Measurements from ENCODE around the gene FYN. TPM values are rescaled to one million over a fixed set of nuclear protein-coding genes. Genes with fewer than 3 reads are reported as not detected.

FYN gene
- polyA plus RNA-seq, 3 donors, result 88.4 to 149 (median 114) TPM

- intact Hi-C loops (cut with micrococcal nuclease), result no loop called here
- WGBS (ENCODE audit: insufficient coverage), result no CpG with 5 or more reads among the region's 5 CpGs
- Mint-ChIP-seq H3K9me3 (peaks cover 0 to 2% (median 0%) of the 10 kb centered on the region in 7 donors), H3K4me3 (no peak overlapping the region), H3K36me3 (peaks cover 33 to 46% of the 10 kb centered on the region in 2 donors), H3K27me3 (ENCODE audit: low read depth in 3 of 3) (no peaks in the 10 kb centered on the region), H3K4me1 (peaks cover 12% of the 10 kb centered on the region), H3K27ac (peak overlapping the region in 1 of 7 donors; percentile 77)
- Histone ChIP-seq H3K4me2 (replicated peaks; ENCODE audit: extremely low read depth, low read length, poor library complexity, severe bottlenecking) (no peak overlapping the region), H3K36me3 (replicated peaks in 1 of 2; ENCODE audit: control insufficient read depth in 1 of 2, insufficient read depth in 2 of 2, low read length in 2 of 2) (peaks cover 8 to 50% of the 10 kb centered on the region in 2 donors), H3K79me2 (ENCODE audit: insufficient read depth, low read length) (peaks cover 24% of the 10 kb centered on the region), H2AFZ (ENCODE audit: insufficient read depth, low read depth, low read length, poor library complexity, severe bottlenecking) (no peak overlapping the region), H3K9me3 (replicated peaks in 1 of 2; ENCODE audit: control insufficient read depth in 1 of 2, insufficient read depth in 1 of 2, low read length in 2 of 2) (no peaks in the 10 kb centered on the region), H3K4me1 (ENCODE audit: control insufficient read depth in 1 of 2, insufficient read depth in 2 of 2, low read length in 2 of 2) (no peaks in the 10 kb centered on the region), H3K4me3 (replicated peaks in 1 of 3; ENCODE audit: low read depth in 2 of 3, low read length in 3 of 3) (no peak overlapping the region), H4K20me1 (ENCODE audit: insufficient read depth, low read length) (peaks cover 88% of the 10 kb centered on the region), H3K27ac (ENCODE audit: low read depth in 1 of 2, low read length in 2 of 2) (no peak overlapping the region), H3K9ac (ENCODE audit: insufficient read depth, low read length, poor library complexity, severe bottlenecking) (no peak overlapping the region), H3K27me3 (ENCODE audit: control insufficient read depth in 2 of 2, insufficient read depth in 2 of 2, low read length in 2 of 2) (no peaks in the 10 kb centered on the region)
- no peak for TF ChIP-seq CTCF (IDR thresholded peaks at IDR 0.05)
- DNase-seq, result no peak
Measured at GRCh38 chr6:111782192-111782809, 91.0 kb downstream of the FYN start.

- H3K27me3 Mint-ChIP-seq (ENCODE audit: low read depth in 3 of 3), result no peaks in the 10 kb centered on the region
- no peak for DNase-seq
- WGBS (ENCODE audit: insufficient coverage), result 86% methylated on average over 10 of the region's 11 CpGs
- Histone ChIP-seq H3K36me3 (replicated peaks in 1 of 2; ENCODE audit: control insufficient read depth in 1 of 2, insufficient read depth in 2 of 2, low read length in 2 of 2) (peaks cover 8 to 60% of the 10 kb centered on the region in 2 donors), H3K27ac (ENCODE audit: low read depth in 1 of 2, low read length in 2 of 2) (peak overlapping the region in 1 of 2 donors; percentile 38), H3K4me2 (replicated peaks; ENCODE audit: extremely low read depth, low read length, poor library complexity, severe bottlenecking) (no peak overlapping the region), H2AFZ (ENCODE audit: insufficient read depth, low read depth, low read length, poor library complexity, severe bottlenecking) (no peak overlapping the region), H3K9me3 (replicated peaks in 1 of 2; ENCODE audit: control insufficient read depth in 1 of 2, insufficient read depth in 1 of 2, low read length in 2 of 2) (no peaks in the 10 kb centered on the region), H3K4me3 (replicated peaks in 1 of 3; ENCODE audit: low read depth in 2 of 3, low read length in 3 of 3) (no peak overlapping the region), H3K27me3 (ENCODE audit: control insufficient read depth in 2 of 2, insufficient read depth in 2 of 2, low read length in 2 of 2) (no peaks in the 10 kb centered on the region), H3K9ac (ENCODE audit: insufficient read depth, low read length, poor library complexity, severe bottlenecking) (no peak overlapping the region), H4K20me1 (ENCODE audit: insufficient read depth, low read length) (peaks cover 97% of the 10 kb centered on the region), H3K4me1 (ENCODE audit: control insufficient read depth in 1 of 2, insufficient read depth in 2 of 2, low read length in 2 of 2) (no peaks in the 10 kb centered on the region), H3K79me2 (ENCODE audit: insufficient read depth, low read length) (peaks cover 24% of the 10 kb centered on the region)
- TF ChIP-seq CTCF (IDR thresholded peaks at IDR 0.05), result no peak
- peaks cover 41 to 49% of the 10 kb centered on the region in 2 donors for H3K36me3 Mint-ChIP-seq
- H3K27ac Mint-ChIP-seq, result peak overlapping the region in 3 of 7 donors; percentile 6 to 27 (median 17)
- H3K4me3 Mint-ChIP-seq, result no peak overlapping the region
- intact Hi-C loops (cut with micrococcal nuclease), result no loop called here
- H3K9me3 Mint-ChIP-seq, result peaks cover 0 to 2% (median 0%) of the 10 kb centered on the region in 7 donors
- peaks cover 12% of the 10 kb centered on the region for H3K4me1 Mint-ChIP-seq
Measured at GRCh38 chr6:111781041-111781708, 92.1 kb downstream of the FYN start.

Measured in CD14-positive monocyte (primary cell).